ENCODE data around the gene TRIM43.
A peak's percentile ranks its signal among the peaks of the same experiment; 100 is the strongest.
"Not testable (repeated sequence)": the region's sequence is repeated elsewhere in the genome, so short reads cannot be mapped to it uniquely, and the experiment has no call there.

TRIM43 gene

DNA sequence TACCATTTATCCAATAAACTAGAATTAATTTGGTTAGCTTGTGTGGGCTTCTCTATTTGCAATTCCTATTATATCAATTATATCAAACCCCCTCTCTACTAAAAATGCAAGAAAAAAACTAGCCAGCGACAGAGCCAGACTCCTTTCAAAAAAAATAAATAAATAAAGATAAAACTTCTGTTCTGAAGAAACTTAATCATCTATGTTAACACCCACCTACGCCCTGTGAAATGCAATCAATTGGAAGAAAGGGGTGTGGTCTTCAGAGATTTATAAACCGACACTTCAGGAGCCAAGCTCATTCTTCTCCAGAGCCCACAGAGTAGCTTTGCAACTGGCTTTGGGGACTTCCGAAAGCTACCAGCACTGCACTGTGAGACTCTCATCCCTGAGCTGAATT is at the start of gene TRIM43:
TSS of gene TRIM43 (plus strand) at position 301 of the 400 bp plus-strand sequence. CDS start 2,023 bp downstream, outside the sequence.
- not testable (repeated sequence) for DNase-seq

DNA sequence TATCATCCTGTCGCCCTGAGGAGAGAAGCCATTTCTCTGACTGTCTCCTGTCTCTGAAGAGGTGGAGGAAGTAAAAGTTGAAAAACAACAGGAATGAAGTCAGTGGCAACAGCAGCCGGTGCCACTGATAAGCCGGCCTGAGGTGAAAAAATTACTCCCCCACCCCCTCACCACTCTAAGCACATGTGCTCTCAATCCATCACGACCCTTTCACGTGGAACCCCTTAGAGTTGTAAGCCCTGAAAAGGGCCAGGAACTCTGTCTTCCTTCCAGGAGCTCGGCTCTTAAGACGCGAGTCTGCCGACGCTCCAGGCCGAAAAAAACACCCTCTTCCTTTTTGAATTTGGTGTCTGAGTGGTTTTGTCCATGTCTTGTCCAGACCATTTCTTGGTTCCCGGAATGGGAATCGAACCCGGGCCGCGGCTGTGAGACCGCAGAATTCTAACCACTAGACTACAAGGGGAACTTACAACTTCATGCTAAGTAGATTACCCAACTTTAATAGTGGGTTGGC is 40.7 kb upstream of the TRIM43 start:
- no peak for DNase-seq

DNA sequence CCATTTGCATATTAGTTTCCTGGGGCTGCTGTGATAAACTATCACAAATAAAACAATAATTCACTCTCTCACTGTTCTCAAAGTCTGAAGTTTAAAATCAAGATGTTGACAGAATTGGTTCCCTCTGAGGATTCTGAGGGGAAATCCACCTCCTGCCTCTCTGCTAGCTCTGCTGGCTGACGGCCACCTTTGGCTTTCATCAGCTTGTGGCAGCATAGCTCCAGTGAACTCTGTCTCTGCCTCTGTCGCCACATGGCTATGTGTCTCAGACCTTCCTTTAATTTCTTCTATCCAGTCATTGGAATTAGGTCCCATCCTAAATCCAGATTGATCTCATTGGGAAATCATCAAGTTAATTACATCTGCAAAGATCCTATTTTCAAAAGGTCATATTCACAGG is 38.9 kb upstream of the TRIM43 start:
- DNase-seq = no peak

GRCh38 chr2:95569170-95569569 is 22.6 kb upstream of the TRIM43 start:
- DNase-seq = no peak

DNA sequence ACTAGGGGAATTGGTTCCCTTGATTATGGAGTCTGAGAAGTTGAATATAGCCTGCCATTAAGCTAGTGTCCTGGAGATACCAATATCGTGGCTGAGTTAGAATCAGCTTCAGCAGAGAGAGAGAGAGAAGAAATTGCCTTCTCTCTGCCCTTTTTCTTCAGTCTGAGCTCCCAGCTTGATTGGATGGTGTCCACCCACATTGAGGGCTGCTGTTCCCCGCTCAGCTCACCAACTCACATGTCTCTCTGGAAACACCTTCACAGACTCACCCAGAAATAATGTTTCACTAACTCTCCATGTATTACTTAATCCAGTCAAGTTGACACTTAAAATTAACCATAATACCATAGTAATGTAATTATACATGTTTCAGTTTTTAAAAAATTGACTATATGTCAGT is 17.9 kb upstream of the TRIM43 start:
- no peak for DNase-seq

DNA sequence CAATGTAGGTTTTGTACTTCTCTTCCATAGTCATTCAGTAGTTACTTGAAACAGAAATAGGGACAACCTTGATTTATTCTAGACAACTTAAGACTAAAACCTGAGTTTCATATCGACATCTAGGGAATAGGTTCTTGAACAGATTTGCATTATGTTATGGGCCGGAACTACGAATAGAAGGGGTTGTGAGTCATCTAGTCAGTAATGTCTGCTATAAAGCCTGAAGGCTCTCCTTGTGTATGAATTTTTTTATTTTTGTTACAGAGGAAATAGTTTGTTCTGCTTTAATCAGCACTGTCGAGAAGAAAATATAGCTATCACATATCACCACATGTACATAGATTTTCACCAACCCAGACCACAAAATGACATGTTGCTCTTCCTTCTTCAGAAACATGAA is 17.3 kb upstream of the TRIM43 start:
- DNase-seq = no peak

DNA sequence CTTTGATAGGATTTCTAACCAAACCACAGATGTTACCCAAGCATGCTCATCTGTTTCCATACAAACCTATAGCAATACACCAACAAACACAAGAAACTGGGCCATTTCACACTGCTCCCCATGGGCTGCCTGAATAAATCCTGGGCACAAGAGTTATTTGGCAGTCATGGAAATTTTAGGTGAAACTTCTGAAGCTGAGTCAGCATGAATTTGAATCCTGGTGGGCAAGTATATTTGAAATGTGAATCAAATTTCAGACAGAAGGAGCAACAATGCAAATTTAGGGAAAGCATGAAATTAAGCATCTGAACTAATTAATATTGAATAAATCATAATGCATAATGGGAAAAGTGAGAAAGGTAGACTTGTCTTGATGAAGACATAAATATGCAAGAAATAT is 15.9 kb upstream of the TRIM43 start:
- DNase-seq = no peak

GRCh38 chr2:95578539-95578938 is 13.3 kb upstream of the TRIM43 start:
- no peak for DNase-seq

DNA sequence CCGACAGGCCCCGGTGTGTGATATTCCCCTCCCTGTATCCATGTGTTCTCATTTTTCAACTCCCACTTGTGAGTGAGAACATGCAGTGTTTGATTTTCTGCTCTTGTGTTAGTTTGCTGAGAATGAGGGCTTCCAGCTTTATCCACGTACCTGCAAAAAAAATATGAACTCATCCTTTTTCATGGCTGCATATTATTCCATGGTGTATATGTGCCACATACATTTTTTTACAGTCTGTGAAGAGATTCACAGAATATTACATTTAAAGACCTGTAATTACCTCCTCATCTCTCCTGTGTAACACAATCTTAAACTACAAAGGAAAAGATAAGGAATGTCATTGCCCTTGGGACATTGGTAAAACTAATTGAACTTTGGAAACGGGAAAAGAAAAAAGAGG is 8.3 kb upstream of the TRIM43 start:
- not testable (repeated sequence) for DNase-seq

DNA sequence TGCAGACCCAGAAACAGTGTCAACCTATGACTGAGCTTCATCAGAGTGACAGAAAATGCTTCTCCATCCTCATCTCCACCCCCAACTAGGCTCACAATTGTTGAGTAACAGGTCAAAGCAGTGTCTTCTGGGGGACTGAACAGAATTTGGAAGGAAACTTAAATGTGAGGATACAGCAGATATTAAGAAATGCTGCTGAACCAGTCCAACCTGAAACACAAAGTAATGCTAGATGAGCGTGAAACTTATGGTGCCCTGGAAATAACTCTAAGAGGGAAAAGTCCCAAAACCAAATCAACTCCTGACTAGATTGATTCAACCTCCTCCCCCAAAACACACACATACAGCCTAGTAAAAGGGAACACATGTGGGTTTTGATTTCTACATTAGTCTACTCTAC is 7.5 kb upstream of the TRIM43 start:
- DNase-seq = not testable (repeated sequence)

DNA sequence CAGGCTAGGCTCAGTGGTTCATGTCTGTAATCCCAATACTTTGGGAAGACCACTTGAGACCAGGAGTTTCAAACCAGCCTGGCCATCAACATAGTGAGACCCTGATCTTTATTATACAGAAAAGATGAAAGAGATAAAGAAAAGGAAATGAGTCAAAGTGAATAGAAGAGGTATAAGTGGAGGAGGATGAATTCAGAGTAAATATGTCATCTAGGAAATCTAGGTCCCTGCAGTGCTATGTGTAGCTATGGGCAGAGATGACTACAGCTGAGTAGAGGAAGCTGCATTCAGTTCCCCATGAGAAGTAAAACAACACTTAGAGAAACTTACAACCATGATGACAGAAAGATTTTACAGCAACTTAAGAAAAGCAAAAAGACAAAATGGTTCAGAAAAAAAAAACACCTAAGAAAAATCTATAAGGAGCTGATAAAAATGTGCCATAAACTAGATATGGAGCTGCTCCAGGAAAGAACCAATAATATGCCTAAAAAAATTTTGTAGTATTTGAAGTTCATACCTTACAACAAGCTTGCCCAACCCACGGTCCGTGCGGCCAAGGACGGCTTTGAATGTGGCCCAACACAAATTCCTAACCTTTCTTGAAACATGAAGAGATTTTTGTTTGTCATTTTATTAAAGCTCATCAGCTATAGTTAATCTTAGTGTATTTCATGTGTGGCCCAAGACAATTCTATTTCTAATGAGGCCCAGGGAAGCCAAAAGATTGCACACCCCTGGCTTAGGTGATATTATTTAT is 1.8 kb upstream of the TRIM43 start:
- DNase-seq = not testable (repeated sequence)

- DNase-seq = not testable (repeated sequence)
Measured at GRCh38 chr2:95592973-95593372, 1.2 kb downstream of the TRIM43 start.

GRCh38 chr2:95595012-95595411 is 3.2 kb downstream of the TRIM43 start:
- not testable (repeated sequence) for DNase-seq

DNA sequence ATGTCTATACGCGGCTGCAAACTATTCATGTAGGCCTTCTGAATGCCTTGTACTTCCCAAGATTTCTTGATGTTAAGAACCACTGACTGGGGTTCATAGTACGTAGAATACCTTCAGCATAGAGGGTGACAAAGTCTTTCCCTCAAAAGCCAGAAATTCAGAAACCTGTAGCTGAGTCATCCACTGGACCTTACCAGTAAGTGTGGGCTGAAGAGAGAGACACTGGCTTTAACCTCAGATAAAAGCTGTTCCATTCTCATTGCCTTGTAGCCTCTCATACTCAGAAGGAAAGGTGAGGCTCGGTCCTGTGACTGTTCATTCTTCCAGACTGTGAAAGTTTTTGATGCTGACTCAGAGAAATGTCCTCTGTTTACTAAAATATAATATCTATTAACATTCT is 9.5 kb downstream of the TRIM43 start:
- not testable (repeated sequence) for DNase-seq

- DNase-seq = not testable (repeated sequence)
Measured at GRCh38 chr2:95602146-95602545, 10.3 kb downstream of the TRIM43 start.

- not testable (repeated sequence) for DNase-seq
Measured at GRCh38 chr2:95608356-95608755, 16.6 kb downstream of the TRIM43 start.

DNA sequence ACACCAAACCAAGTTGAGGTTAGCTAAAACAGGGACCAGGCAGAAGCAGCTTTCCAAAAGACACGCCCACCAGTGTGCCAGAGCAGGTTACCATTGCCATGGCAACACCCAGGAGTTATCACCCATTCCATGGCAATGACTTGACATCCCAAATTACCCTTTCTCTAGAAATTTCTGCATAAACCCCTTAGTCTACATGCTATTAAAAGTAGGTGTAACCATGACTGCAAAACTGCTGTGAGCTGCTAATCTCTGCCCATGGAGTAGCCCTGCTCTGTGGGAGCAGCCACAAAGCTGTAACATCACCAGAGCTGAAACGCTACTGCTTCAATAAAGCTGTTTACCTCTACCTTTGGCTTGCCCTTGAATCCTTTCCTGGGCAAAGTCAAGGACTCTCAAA is 18.0 kb downstream of the TRIM43 start:
- not testable (repeated sequence) for DNase-seq

DNA sequence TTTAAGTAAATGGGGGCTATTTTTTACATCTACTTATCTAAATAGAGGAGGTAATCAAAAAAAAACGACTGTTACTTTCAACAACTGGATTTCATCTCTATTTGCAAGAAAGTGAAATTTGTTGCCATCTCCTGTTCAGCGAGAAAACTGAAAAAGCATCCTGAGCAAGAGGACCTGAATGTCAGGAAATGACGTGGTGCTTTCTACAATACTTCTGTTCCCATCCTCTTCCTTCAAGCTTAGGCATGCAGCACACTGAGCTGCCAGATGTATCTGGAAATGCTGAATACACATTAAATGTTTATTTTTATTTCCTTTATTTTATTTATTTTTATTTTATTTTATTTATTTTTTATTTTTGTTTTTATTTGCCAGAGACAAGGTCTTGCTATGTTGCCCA is 21.2 kb downstream of the TRIM43 start:
- not testable (repeated sequence) for DNase-seq

- not testable (repeated sequence) for DNase-seq
Measured at GRCh38 chr2:95622728-95623127, 30.9 kb downstream of the TRIM43 start.

- DNase-seq = not testable (repeated sequence)
Measured at GRCh38 chr2:95630987-95631386, 39.2 kb downstream of the TRIM43 start.

- DNase-seq = not testable (repeated sequence)
Measured at GRCh38 chr2:95633626-95634259, 41.9 kb downstream of the TRIM43 start.

- not testable (repeated sequence) for DNase-seq
Measured at GRCh38 chr2:95640515-95641288, 48.9 kb downstream of the TRIM43 start.

GRCh38 chr2:95641289-95641575 is 49.4 kb downstream of the TRIM43 start:
- not testable (repeated sequence) for DNase-seq

DNA sequence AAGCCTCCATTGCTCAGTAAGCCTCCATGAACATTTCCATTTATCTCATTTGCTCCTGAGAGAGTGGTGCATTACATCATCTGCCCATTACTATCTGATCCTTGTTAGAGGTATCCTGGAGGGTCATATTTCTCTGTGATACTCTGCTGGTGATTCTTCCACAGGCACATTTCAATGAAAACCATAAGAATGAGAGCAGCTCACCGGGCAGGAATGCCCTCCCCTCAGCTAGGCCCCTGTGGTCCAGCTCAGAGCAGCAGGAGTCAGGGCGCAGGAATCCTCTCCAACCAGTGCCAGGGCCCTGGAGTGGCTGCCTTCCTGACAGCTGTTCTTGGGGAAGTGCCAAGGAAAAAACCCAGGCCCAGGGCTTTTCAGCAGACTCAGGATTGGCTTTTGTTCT is 50.0 kb downstream of the TRIM43 start:
- DNase-seq = peak; percentile 86

Measured in NCI-H226 (cell line).